ENCODE data around the gene RCL1. TPM values are rescaled to one million over a fixed set of nuclear protein-coding genes. Genes with fewer than 3 reads are reported as not detected.
A peak's percentile ranks its signal among the peaks of the same experiment; 100 is the strongest.

The RCL1 gene
- total RNA-seq, 4 donors from 2014 or later: 10.1 to 19.0 (median 11.6) TPM

GRCh38 chr9:4861736-4862451, 69.2 kb downstream of the RCL1 start:
- H3K27me3 ChIP-seq: no peaks in the 10 kb centered on the region
- H3K4me1 ChIP-seq: peaks cover 0 to 9% (median 0%) of the 10 kb centered on the region in 3 donors
- no peak for ATAC-seq
- H3K36me3 ChIP-seq: peaks cover 3 to 58% of the 10 kb centered on the region in 2 donors
- no peaks in the 10 kb centered on the region for H3K9me3 ChIP-seq
- no peak overlapping the region for H3K4me3 ChIP-seq
- 92 to 97% methylated on average over 5 to 7 of the region's 7 CpGs for WGBS, 2 donors (ENCODE audit: low coverage in 1 of 2)
- no peak overlapping the region for H3K27ac ChIP-seq
- TF ChIP-seq EP300 (IDR thresholded peaks at IDR 0.05): no peak
- no peak for TF ChIP-seq POLR2A (IDR thresholded peaks at IDR 0.05)
- TF ChIP-seq CTCF (IDR thresholded peaks at IDR 0.05): no peak
- no peak for TF ChIP-seq POLR2AphosphoS5 (IDR thresholded peaks at IDR 0.05)

DNA sequence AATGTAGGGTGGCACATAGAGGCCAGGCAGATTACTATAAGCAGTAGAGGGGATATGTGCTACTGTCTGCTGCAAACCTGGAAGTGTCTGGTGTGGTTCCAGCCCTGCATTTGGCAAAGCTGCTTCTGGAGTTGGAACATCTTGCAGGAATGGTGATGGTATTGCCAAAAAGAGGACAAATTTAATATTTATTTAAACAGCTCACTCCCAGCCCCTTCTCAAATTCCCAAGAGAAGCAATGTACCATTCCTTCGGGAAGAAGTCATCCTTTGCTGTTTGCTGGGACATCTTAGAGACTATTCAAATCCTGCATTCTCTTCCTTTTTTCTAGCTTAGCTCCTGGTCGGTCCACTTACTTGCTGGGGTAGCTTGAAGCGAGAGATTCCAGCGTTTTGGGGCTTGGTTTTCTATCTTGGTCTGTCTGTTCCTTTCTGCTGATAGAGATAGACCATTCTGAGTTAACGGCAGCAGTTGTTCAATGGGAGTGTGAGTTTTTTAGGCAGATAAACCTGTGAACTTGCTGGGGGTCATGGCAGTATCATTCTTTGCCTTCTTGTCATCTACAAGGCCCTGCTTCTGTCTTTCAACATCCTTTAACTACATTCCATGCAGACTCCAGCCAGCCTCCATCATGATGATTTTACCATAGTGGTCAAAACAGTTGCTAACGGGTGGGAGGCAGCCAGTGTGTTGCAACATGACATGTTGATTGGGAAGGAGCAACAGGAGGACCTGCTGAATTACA, 69.9 kb downstream of the RCL1 start:
- Histone ChIP-seq H3K9me3 (no peaks in the 10 kb centered on the region), H3K36me3 (peaks cover 3 to 52% of the 10 kb centered on the region in 2 donors), H3K4me1 (peaks cover 0 to 9% (median 0%) of the 10 kb centered on the region in 3 donors), H3K27me3 (no peaks in the 10 kb centered on the region), H3K4me3 (no peak overlapping the region), H3K27ac (no peak overlapping the region)
- peak; percentile 34 for ATAC-seq
- TF ChIP-seq POLR2AphosphoS5 (IDR thresholded peaks at IDR 0.05) (peak; percentile 17), POLR2A (IDR thresholded peaks at IDR 0.05) (no peak)
- 75 to 100% methylated on average over 3 to 6 of the region's 6 CpGs for WGBS, 2 donors (ENCODE audit: low coverage in 1 of 2)

DNA sequence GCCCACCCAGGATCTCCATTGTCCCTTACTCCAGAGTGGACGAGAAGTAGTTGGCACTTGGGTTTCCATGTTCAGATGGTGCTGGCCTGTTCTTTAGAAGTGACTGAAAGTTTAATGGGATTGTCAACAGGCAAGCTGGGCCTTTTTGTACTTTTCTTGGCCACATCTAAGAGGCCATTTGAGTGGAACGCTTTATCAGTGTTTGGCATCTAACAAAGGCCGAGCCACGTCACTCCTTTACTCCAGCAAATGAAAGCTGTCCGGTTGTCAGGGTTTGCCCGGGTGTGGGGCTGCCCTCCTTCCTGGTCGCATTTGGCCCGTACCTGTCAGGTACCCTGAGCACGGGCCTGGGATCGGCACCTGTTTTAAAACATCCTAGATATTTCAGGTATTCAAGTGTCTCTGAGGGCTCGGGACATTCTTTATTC, 71.5 kb downstream of the RCL1 start:
- Histone ChIP-seq H3K36me3 (peaks cover 3 to 39% of the 10 kb centered on the region in 2 donors), H3K9me3 (no peaks in the 10 kb centered on the region), H3K4me1 (peaks cover 0 to 9% (median 0%) of the 10 kb centered on the region in 3 donors), H3K4me3 (no peak overlapping the region), H3K27me3 (no peaks in the 10 kb centered on the region), H3K27ac (no peak overlapping the region)
- no peak for TF ChIP-seq POLR2AphosphoS5 (IDR thresholded peaks at IDR 0.05)
- no peak for TF ChIP-seq EP300 (IDR thresholded peaks at IDR 0.05)
- no peak for TF ChIP-seq CTCF (IDR thresholded peaks at IDR 0.05)
- no peak for TF ChIP-seq POLR2A (IDR thresholded peaks at IDR 0.05)
- ATAC-seq: no peak
- 81% methylated on average over 5 of the region's 11 CpGs; no CpG with 5 or more reads in 1 of the 2 donors for WGBS, 2 donors (ENCODE audit: low coverage in 1 of 2)

- 91 to 93% methylated on average over 3 to 6 of the region's 6 CpGs for WGBS, 2 donors (ENCODE audit: low coverage in 1 of 2)
- Histone ChIP-seq H3K4me1 (peaks cover 0 to 9% (median 0%) of the 10 kb centered on the region in 3 donors), H3K27ac (no peak overlapping the region), H3K9me3 (no peaks in the 10 kb centered on the region), H3K36me3 (peaks cover 3 to 35% of the 10 kb centered on the region in 2 donors), H3K4me3 (no peak overlapping the region), H3K27me3 (no peaks in the 10 kb centered on the region)
- ATAC-seq: no peak
- TF ChIP-seq POLR2A (IDR thresholded peaks at IDR 0.05): no peak
- no peak for TF ChIP-seq EP300 (IDR thresholded peaks at IDR 0.05)
Measured at GRCh38 chr9:4864698-4865097, 72.0 kb downstream of the RCL1 start.

DNA sequence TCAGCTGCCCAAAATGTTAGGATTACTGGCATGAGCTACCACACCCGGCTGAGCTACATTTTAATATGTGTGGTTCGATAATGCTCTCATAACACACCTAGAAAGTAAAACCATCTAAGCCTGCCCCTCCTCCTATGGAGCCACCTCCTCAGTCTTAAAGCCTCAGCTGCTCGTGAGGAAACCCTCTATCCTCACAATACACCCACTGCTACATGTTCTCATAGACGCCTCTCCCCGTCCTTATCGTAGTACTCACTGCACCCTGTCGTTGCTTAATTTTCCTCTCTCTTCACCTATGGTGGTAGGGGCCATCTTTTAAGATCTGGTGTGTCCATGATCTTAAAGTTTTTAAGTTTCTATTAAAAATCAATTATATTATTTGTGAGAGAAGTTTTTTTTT, 72.9 kb downstream of the RCL1 start:
- Histone ChIP-seq H3K4me1 (peaks cover 0 to 9% (median 0%) of the 10 kb centered on the region in 3 donors), H3K27ac (no peak overlapping the region), H3K9me3 (no peaks in the 10 kb centered on the region), H3K27me3 (no peaks in the 10 kb centered on the region), H3K36me3 (peaks cover 0 to 26% of the 10 kb centered on the region in 2 donors), H3K4me3 (no peak overlapping the region)
- WGBS, 2 donors (ENCODE audit: low coverage in 1 of 2): 91 to 96% methylated on average over 7 of the region's 7 CpGs
- no peak for ATAC-seq
- no peak for TF ChIP-seq POLR2A (IDR thresholded peaks at IDR 0.05)
- no peak for TF ChIP-seq POLR2AphosphoS5 (IDR thresholded peaks at IDR 0.05)
- no peak for TF ChIP-seq CTCF (IDR thresholded peaks at IDR 0.05)
- TF ChIP-seq EP300 (IDR thresholded peaks at IDR 0.05): no peak
